Neural cell (in vitro differentiated cells): ENCODE data around the gene PRR16.

Experiments
- EP300 ChIP-seq: fragments of 450-650 bp; conservative IDR thresholded peaks from 2 replicates; pipeline ENCODE4 v1.6.1; 2014; ENCODE audit warnings: antibody characterized with exemption, mild to moderate bottlenecking, moderate library complexity; ENCODE audit not compliant: poor library complexity, severe bottlenecking
- EZH2 ChIP-seq: fragments of 200-600, 300-800 bp; shearing (Covaris generic), sonication (generic); IDR thresholded peaks from 2 replicates; pipeline ENCODE4 v1.6.1; 2014; ENCODE audit warnings: antibody characterized with exemption, low read length, borderline replicate concordance, mild to moderate bottlenecking; ENCODE audit not compliant: insufficient read depth, poor library complexity, severe bottlenecking
- POLR2AphosphoS5 ChIP-seq: IDR thresholded peaks from 2 replicates; pipeline ENCODE4 v1.6.1; 2012
- TAF1 ChIP-seq: IDR thresholded peaks from 2 replicates; pipeline ENCODE4 v1.6.1; 2012; ENCODE audit warnings: low read depth
- TF ChIP-seq, protein P1 (sequence below): fragments of 450-650 bp; IDR thresholded peaks from 2 replicates; pipeline ENCODE4 v1.5.1; 2014; ENCODE audit warnings: antibody characterized with exemption, mild to moderate bottlenecking, moderate library complexity; ENCODE audit not compliant: poor library complexity, severe bottlenecking

DNA sequence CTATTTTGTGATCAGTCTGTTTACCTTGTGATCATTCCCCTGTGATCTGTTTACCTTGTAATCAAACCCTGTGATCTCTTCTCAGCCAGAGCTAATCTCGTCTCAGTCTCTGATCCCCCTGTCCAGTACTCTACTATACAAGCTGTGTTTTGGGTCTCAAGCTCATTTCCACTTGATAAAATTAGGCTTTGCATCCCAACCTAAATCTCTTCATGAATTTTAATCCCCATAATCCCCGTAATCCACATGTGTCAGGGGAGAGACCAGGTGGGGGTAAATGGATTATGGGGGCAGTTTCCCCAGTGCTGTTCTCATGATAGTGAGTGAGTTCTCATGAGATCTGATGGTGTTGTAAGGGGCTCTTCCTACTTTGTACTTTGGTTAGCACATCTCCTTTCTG, 157.2 kb downstream of the PRR16 start:
- TF ChIP-seq, protein P1, sequence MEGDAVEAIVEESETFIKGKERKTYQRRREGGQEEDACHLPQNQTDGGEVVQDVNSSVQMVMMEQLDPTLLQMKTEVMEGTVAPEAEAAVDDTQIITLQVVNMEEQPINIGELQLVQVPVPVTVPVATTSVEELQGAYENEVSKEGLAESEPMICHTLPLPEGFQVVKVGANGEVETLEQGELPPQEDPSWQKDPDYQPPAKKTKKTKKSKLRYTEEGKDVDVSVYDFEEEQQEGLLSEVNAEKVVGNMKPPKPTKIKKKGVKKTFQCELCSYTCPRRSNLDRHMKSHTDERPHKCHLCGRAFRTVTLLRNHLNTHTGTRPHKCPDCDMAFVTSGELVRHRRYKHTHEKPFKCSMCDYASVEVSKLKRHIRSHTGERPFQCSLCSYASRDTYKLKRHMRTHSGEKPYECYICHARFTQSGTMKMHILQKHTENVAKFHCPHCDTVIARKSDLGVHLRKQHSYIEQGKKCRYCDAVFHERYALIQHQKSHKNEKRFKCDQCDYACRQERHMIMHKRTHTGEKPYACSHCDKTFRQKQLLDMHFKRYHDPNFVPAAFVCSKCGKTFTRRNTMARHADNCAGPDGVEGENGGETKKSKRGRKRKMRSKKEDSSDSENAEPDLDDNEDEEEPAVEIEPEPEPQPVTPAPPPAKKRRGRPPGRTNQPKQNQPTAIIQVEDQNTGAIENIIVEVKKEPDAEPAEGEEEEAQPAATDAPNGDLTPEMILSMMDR = no peak
- TF ChIP-seq POLR2AphosphoS5 (no peak), EZH2 (no peak), TAF1 (no peak), EP300 (no peak)
